ENCODE data around the gene SH3RF3. TPM values are rescaled to one million over a fixed set of nuclear protein-coding genes. Genes with fewer than 3 reads are reported as not detected.

The SH3RF3 gene
- total RNA-seq, 1 donor from 2014 or later: 10.8 TPM

DNA sequence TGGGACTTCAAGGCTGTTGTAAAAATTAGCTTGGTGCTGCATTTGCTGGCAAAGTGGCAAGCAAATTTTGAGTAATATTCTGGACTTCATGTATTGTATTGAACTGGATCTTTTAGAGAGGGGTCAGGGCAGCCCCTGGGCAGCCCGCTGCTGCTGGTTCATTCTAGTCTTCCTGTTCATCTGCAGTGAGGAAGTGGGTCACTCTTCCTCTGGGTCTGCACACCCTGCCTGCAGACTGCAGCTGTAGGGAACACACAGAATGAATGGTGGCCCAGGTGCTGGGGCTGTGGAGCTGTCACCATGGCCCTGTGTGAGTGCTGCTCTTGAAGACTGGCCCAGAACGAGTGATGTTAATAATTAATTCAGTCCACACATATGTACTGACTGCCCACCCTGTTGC is 9.4 kb downstream of the SH3RF3 start:
- Histone ChIP-seq H3K27me3 (no peaks in the 10 kb centered on the region), H3K36me3 (no peaks in the 10 kb centered on the region), H3K4me1 (peaks cover 33% of the 10 kb centered on the region), H3K9me3 (no peaks in the 10 kb centered on the region), H3K27ac (no peak overlapping the region), H3K4me3 (no peak overlapping the region)
- intact Hi-C loops (cut with DNase I): no loop called here
- TF ChIP-seq CTCF (IDR thresholded peaks at IDR 0.05) (no peak), POLR2A (IDR thresholded peaks at IDR 0.05) (no peak)
- no peak for DNase-seq (ENCODE audit: extremely low spot score in 2 of 2)

GRCh38 chr2:109139002-109139401 is 10.0 kb downstream of the SH3RF3 start:
- no peaks in the 10 kb centered on the region for H3K9me3 ChIP-seq
- H3K27me3 ChIP-seq: no peaks in the 10 kb centered on the region
- H3K4me3 ChIP-seq: no peak overlapping the region
- intact Hi-C loops (cut with DNase I): no loop called here
- H3K36me3 ChIP-seq: no peaks in the 10 kb centered on the region
- H3K27ac ChIP-seq: no peak overlapping the region
- H3K4me1 ChIP-seq: peaks cover 33% of the 10 kb centered on the region
- no peak for DNase-seq (ENCODE audit: extremely low spot score in 2 of 2)
- TF ChIP-seq CTCF (IDR thresholded peaks at IDR 0.05) (no peak), POLR2A (IDR thresholded peaks at IDR 0.05) (no peak), POLR2AphosphoS5 (IDR thresholded peaks at IDR 0.05; ENCODE audit: insufficient read depth in 1 of 2, low read depth in 1 of 2) (no peak)

GRCh38 chr2:109139865-109140396 is 10.9 kb downstream of the SH3RF3 start:
- peaks cover 33% of the 10 kb centered on the region for H3K4me1 ChIP-seq
- H3K36me3 ChIP-seq: no peaks in the 10 kb centered on the region
- no peaks in the 10 kb centered on the region for H3K9me3 ChIP-seq
- TF ChIP-seq POLR2AphosphoS5 (IDR thresholded peaks at IDR 0.05; ENCODE audit: insufficient read depth in 1 of 2, low read depth in 1 of 2) (no peak), CTCF (IDR thresholded peaks at IDR 0.05) (no peak), POLR2A (IDR thresholded peaks at IDR 0.05) (no peak)
- H3K27ac ChIP-seq: no peak overlapping the region
- no peak overlapping the region for H3K4me3 ChIP-seq
- H3K27me3 ChIP-seq: no peaks in the 10 kb centered on the region
- DNase-seq (ENCODE audit: extremely low spot score in 2 of 2): no peak
- intact Hi-C loops (cut with DNase I): no loop called here

- Histone ChIP-seq H3K27ac (no peak overlapping the region), H3K27me3 (no peaks in the 10 kb centered on the region), H3K4me3 (no peak overlapping the region), H3K4me1 (peaks cover 28% of the 10 kb centered on the region), H3K36me3 (no peaks in the 10 kb centered on the region), H3K9me3 (no peaks in the 10 kb centered on the region)
- TF ChIP-seq POLR2AphosphoS5 (IDR thresholded peaks at IDR 0.05; ENCODE audit: insufficient read depth in 1 of 2, low read depth in 1 of 2) (no peak), POLR2A (IDR thresholded peaks at IDR 0.05) (no peak), CTCF (IDR thresholded peaks at IDR 0.05) (no peak)
- intact Hi-C loops (cut with DNase I): no loop called here
- no peak for DNase-seq (ENCODE audit: extremely low spot score in 2 of 2)
Observed at GRCh38 chr2:109141006-109141600, 12.1 kb downstream of the SH3RF3 start.

DNA sequence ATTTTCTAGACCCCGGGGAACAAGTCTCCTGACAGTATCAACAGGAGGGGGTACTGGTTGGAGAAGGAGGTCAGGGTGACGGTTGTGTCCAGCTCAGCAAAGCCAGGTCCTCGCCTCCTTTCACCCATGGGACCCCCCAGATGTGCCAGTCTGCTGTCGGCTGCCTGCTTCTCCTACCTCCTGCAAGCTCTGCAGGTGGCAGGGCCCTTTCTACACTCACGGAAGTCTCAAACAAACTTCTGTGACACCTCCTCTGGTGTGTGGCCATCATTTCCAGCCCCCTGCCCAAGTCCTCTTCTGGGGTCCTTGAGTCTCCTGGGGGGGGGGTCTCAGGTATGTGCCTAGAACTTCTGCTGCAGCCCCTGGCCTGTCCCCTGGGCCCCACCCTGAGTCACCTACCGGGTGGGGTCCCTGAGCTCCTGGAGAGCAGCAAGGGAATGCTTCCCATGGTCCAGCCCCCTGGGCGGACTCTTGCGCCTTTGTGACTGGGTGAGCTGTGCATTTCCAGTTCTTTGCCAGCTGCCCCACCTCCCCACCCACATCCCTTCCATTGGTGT is 12.8 kb downstream of the SH3RF3 start:
- TF ChIP-seq POLR2AphosphoS5 (IDR thresholded peaks at IDR 0.05; ENCODE audit: insufficient read depth in 1 of 2, low read depth in 1 of 2): no peak
- no peak for TF ChIP-seq CTCF (IDR thresholded peaks at IDR 0.05)
- TF ChIP-seq POLR2A (IDR thresholded peaks at IDR 0.05): no peak
- DNase-seq (ENCODE audit: extremely low spot score in 2 of 2): no peak
- Histone ChIP-seq H3K36me3 (no peaks in the 10 kb centered on the region), H3K4me3 (no peak overlapping the region), H3K27ac (no peak overlapping the region), H3K4me1 (peaks cover 23% of the 10 kb centered on the region), H3K27me3 (no peaks in the 10 kb centered on the region), H3K9me3 (no peaks in the 10 kb centered on the region)
- intact Hi-C loops (cut with DNase I): no loop called here

All from vagina (tissue), 2 donors.